Stimulated activated CD8-positive, alpha-beta memory T cell treated with anti-CD3 and anti-CD28 coated beads, Interleukin-15, amount 100 ng/mL, for 24 hours (primary cell): ENCODE data around the gene SCN4B.
"Not testable (repeated sequence)": the region's sequence is repeated elsewhere in the genome, so short reads cannot be mapped to it uniquely, and the experiment has no call there.

Experiments
- DNase-seq: peaks from one replicate; pipeline ENCODE4 v3.0.0-alpha.2; 2020; ENCODE audit warnings: low read depth

SCN4B gene

DNA sequence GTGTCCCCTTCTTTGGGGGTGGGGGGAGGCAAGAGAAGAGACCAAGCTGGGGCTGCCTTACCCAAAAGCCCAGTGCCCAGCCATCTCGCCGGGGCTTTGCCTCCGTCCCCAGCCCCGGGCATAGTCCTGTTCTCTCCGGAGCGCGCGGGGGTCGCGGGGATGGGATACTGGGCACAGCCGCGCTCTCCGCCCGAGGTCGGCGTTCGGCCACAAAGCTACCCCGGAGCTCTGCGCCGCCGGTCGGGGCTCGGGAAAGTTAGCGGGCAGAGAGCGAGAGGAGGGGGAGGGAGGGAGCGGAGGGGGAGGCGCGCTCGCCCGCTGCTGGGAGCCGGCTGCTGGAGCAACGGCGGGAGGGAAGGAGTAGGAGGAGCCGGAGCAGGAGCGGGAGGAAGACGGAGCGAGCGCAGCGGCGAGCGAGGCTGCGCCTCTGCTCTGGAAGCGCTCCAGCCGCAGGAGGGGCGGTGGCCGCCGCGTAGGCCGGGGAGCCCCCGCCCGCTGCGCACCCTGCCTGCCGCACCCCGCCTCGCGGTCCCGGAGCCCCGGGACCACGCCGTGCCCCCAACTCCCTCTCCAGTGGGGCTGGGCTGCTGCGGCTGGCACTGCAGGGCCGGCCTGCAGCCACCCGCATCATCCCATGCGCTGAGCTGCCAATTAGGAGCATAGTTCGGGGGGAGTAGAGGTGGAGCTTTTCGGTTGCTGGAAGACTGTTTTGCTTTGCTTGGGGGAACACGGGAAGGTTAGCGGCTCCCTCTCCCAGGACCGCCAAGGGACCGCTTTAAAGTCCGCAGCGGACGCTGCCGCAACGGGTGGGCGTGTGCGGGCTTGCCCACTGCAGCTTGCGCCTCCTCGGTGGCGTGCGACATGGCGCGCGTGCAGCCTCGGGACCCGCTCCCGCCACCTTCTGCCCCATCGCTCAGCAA lies at the start of gene SCN4B:
TSS of gene SCN4B (minus strand) at position 272 of the 920 bp plus-strand sequence. CDS start at position 122, 150 bp downstream.
- DNase-seq: no peak

DNA sequence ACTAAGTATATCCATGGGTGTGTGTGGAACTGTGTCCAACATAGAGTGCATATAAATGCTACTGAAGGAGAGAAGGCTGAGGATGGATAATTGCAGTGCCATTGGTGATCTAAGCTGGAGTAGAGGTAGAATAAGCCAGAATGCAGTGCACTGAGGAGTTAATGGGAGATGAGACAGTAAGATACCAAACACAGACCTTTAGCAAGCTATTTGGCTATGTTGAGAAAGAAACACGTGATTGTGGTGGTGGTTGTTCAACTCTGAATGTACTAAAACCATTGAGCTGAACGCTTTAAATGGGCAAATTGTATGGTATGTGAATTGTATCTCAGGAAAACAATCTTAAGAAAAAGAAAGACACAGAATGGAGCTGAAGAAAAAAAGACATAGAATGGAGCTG lies 49.3 kb upstream of the SCN4B start:
- no peak for DNase-seq

GRCh38 chr11:118200901-118201680 lies 48.5 kb upstream of the SCN4B start:
- DNase-seq: no peak

GRCh38 chr11:118200497-118200896 lies 47.9 kb upstream of the SCN4B start:
- no peak for DNase-seq

DNA sequence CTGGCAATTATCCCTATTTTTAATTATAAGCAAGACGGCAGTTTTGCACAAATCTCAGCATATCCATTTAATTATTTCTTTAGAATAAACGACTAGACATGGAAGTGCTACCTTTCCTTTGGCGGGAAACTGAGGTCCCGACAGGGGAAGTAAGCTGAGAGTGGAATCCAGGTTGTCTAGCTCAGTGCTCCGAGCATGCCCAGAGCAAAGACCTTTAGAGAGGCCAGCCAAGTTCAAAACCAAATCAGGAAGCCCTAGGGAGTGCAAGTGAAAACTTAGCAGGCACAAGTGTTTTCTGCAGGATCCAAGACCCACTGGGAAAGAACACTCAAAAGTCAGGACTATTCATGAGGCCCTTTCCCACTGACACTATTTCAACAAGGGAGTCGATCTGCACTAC lies 46.5 kb upstream of the SCN4B start:
- DNase-seq: no peak

DNA sequence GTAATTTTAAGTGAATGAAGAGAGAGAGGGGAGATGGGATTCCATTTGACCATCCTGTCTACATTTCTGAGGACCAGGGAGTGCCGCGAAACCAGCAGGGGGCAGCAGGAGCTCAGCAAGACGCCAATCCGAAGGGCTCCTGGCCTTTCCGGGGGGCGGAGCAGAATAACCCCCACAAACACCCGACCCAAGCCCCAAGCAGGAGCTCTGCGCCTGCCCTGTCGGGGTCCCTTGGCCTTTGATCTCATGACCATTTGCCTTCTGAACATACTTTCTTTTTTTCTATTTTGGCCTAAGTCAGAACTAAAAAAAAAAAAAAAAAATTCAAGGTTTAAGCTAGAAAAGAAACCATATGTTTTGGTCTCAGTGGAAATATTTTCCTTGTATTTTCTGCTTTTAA lies 45.7 kb upstream of the SCN4B start:
- DNase-seq: peak; percentile 58

GRCh38 chr11:118194835-118195627 lies 42.4 kb upstream of the SCN4B start:
- DNase-seq: no peak

DNA sequence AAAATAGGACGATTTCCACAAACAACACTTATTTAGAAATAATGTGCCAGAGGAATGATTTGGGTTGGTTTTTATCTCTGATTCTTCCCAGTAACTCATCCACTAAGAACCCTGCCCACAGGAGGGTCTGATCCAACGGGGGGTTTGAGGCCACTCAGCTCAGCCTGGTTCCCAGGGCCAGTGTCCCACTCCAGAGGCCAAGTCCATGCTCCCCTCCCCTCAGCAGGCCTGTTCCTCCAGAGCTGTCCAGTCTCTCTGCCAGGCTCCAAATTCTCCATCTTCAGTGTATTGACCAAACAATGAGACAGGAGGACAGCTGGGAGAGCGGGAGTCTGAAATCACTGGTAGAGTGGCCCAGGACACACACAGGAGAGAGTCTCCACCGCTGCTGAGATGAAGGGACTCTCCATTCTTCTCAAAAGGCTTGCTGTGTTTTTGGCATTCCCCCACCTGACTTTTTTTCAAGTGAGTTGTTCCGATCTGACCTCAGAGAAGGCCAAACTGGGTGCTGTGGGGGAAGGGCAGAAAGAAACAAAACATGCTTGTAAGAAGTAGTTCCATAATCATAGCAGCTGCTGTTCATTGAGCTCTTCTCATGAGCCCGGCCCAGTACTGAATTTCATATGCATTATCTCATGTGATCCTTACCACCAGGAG lies 41.4 kb upstream of the SCN4B start:
- DNase-seq: no peak

DNA sequence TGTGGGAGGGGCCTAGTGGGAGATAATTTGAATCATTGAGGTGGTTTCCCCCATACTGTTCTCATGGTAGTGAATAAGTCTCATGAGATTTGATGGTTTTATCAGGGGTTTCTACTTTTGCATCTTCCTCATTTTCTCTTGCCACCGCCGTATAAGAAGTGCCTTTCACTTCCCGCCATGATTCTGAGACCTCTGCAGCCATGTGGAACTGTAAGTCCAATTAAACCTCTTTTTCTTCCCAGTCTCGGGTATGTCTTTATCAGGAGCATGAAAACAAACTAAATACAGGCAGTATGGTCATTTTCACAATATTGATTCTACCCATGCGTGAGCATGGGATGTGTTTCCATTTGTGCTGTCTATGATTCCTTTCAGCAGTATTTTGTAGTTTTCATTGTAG lies 40.2 kb upstream of the SCN4B start:
- not testable (repeated sequence) for DNase-seq

DNA sequence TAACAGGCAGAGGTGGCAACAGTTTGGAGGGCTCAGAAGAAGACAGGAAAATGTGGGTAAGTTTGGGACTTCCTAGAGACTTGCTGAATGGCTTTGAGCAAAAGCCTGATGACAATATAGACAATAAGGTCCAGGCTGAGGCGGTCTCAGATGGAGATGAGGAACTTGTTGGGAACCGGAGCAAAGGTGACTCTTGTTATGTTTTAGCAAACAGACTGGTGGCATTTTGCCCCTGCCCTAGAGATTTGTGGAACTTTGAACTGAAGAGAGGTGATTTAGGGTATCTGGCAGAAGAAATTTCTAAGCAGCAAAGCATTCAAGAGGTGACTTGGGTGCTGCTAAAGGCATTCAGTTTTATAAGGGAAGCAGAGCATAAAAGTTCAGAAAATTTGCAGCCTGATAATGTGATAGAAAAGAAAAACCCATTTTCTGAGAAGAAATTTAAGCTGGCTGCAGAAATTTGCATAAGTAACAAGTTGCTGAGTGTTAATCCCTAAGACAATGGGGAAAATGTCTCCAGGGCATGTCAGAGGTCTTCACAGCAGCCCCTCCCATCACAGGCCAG lies 38.4 kb upstream of the SCN4B start:
- DNase-seq: not testable (repeated sequence)

DNA sequence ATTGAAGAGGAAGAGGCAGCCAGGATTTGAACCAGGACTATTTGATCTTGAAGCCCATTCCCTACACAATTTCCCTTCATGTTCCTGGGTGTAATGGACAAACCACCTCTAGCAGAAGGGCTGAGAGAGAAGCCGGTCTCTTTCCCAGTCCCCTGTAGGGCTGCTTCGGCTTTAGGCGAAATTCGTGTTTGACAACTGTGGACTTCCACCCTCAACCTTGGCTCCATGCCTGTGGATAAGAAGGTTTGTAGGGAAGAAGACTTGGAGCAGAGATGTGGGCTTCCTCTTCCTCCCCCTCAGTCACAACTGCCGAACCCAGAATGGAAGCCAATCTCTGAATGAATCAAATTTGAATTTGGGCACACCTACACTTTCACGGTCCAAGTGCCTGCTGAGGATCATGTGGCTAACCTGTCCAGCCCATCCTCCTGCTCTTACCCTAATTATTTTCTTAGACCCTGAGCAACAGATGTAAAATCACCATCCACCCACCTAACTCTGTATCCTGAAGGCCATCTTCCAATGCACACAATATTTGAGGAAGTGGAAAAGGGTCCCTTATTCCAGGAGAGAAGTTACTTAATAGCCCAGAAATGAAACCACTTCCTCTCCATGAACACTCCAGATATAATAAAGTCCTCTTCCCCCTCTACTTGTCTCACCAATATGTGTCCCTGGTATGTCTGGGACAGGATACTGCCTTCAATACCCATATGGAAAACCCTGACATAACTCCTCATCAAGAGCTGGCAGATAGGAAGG lies 33.9 kb upstream of the SCN4B start:
- DNase-seq: no peak

GRCh38 chr11:118184784-118185579 lies 32.4 kb upstream of the SCN4B start:
- no peak for DNase-seq

DNA sequence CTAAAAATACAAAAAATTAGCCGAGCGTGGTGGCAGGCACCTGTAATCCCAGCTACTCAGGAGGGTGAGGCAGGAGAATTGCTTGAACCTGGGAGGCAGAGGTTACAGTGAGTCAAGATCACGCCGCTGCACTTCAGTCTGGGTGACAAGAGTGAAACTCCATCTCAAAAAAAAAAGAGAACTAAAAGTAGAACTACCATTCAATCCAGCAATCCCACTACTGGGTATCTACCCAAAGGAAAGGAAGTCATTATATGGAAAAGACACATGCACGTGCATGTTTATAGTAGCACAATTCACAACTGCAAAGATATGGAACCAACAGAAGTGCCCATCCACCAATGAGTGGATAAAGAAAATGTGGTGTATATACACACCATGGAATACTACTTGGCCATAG lies 31.1 kb upstream of the SCN4B start:
- not testable (repeated sequence) for DNase-seq

DNA sequence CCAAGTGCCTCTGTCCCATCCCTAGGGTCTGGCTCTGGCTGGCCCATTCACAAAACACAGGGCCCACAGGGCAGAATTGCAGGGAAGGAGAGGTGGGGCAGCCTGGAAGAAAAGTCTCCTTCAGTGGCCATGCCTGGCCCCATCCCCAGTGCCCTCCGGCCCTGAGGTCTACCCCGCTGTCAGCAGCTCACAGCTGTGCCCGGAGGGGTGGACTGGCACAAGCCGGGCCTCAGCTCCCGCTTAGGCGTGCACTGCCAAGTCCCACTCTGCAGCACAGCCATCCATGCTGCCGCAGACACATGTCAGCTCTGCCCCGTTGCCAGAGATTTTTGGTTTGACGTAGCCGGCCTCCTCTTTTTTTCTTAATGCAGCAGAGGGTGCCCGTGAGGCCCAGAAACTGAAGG lies 27.7 kb upstream of the SCN4B start:
- DNase-seq: no peak

DNA sequence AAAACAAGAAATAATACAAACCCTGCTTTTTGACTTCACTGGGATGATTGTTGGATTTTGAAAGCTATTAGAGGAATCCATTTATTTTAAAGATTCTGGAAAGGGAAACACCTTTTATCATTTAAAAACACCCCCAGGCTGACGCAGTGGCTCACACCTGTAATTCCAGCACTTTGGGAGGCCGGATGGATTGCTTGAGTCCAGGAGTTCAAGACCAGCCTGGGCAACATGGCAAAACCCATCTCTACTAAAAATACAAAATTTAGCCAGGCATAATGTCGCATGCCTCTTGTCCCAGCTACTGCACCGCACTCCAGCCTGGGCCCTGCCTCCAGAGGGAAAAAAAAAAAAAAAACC lies 24.1 kb upstream of the SCN4B start:
- no peak for DNase-seq

- DNase-seq: no peak
These were observed 23.6 kb upstream of the SCN4B start, which contains the start of gene SCN2B for GRCh38 chr11:118175993-118176777. TSS of gene SCN2B (minus strand) at chr11:118176639. CDS start at chr11:118176431, 208 bp downstream.

- DNase-seq: no peak
These were observed 22.7 kb upstream of the SCN4B start for GRCh38 chr11:118175031-118175992.
